Stomach (tissue), 9 donors: Measurements from ENCODE around the gene AKAP6. TPM values are rescaled to one million over a fixed set of nuclear protein-coding genes. Genes with fewer than 3 reads are reported as not detected.

Experiments
- DNase-seq, 2 donors: peaks; one replicate each; pipeline versions ENCODE4 v3.0.0 to v3.0.0-alpha.2; 2013 to 2019
- H3K27ac ChIP-seq, 5 donors: fragments of 200-600 bp in 4 of 5; sonication (generic) in 4 of 5; one replicate each; pipeline ENCODE4 v1.5.1; 2013 to 2019; ENCODE audit warnings: mild to moderate bottlenecking in 1 of 5, moderate library complexity in 1 of 5
- H3K27me3 ChIP-seq, 3 donors: fragments of 200-600 bp; sonication (generic); one replicate each; pipeline ENCODE4 v1.5.1; 2017 to 2019; ENCODE audit warnings: mixed run types in 1 of 3
- H3K36me3 ChIP-seq, 4 donors: fragments of 200-600 bp; sonication (generic); 1 replicate in 3 of 4; 2 replicates in 1 of 4; pipeline ENCODE4 v1.5.1; 2016 to 2019
- H3K4me1 ChIP-seq, 4 donors: fragments of 200-600 bp; sonication (generic); one replicate each; pipeline ENCODE4 v1.5.1; 2016 to 2019
- H3K4me3 ChIP-seq, 4 donors: fragments of 200-600 bp; sonication (generic) in 3 of 4; one replicate each; pipeline ENCODE4 v1.5.1; 2016 to 2019; ENCODE audit warnings: mild to moderate bottlenecking in 1 of 4
- H3K9me3 ChIP-seq, 4 donors: fragments of 200-600 bp; sonication (generic); one replicate each; pipeline ENCODE4 v1.5.1; 2016 to 2019
- EP300 ChIP-seq: sonication (generic); formaldehyde crosslinking; IDR thresholded peaks from one replicate; pipeline ENCODE4 v1.6.1; 2017; ENCODE audit warnings: antibody characterized with exemption
- POLR2A ChIP-seq, 4 donors: fragments of 450-650 bp; IDR thresholded peaks; one replicate each; pipeline ENCODE4 v1.6.1; 2016; ENCODE audit warnings: antibody characterized with exemption in 4 of 4, control low read depth in 2 of 4, mild to moderate bottlenecking in 1 of 4, moderate library complexity in 1 of 4
- POLR2AphosphoS5 ChIP-seq, 3 donors: sonication (generic); formaldehyde crosslinking; IDR thresholded peaks; one replicate each; pipeline ENCODE4 v1.6.1; 2016; ENCODE audit warnings: antibody characterized with exemption in 3 of 3
- WGBS, 5 donors: extraction: QIAGEN DNeasy Blood & Tissue Kit in 3 of 5; methylation state at CpG; one replicate each; pipeline versions ENCODE4 v1.1.5 to v1.1.7; 2013 to 2018; 5-methylcytosine and 5-hydroxymethylcytosine counted together
- intact Hi-C: fragments of 100-400 bp; cut with DNase I; formaldehyde crosslinking; loops from one replicate; pipeline ENCODE4 v1.15.1; 2023; ENCODE audit warnings: low total_unique reads
- polyA plus RNA-seq, 3 donors: library from polyadenylated mRNA; stranded (reverse); fragments of 200-250 nt; gene quantifications; one replicate each; pipeline ENCODE4 v1.2.3, GENCODE V29; 2013
- total RNA-seq, 5 donors: library from RNA; depleted of rRNA; stranded (reverse); fragments of >200 nt; gene quantifications; one replicate each; pipeline versions ENCODE4 v1.1.0 to v1.2.3, GENCODE V29; 2014 to 2016
- TF ChIP-seq, protein P1 (sequence below), 7 experiments: fragments of 450-650 bp in 4 of 7; fragments of 200-600 bp in 3 of 7; sonication (generic) in 3 of 7; IDR thresholded peaks; one replicate each; pipeline ENCODE4 v1.5.1; 2016 to 2019; ENCODE audit warnings: antibody characterized with exemption in 7 of 7, control low read depth in 2 of 7, mild to moderate bottlenecking in 1 of 7
- donor health status: healthy with polysubstance abuse.
- donor health status: Bipolar disorder and iron deficiency.
- donor health status: healthy.

The AKAP6 gene
- total and polyA plus RNA-seq, 8 donors = 0.15 to 132 (median 3.3) TPM

DNA sequence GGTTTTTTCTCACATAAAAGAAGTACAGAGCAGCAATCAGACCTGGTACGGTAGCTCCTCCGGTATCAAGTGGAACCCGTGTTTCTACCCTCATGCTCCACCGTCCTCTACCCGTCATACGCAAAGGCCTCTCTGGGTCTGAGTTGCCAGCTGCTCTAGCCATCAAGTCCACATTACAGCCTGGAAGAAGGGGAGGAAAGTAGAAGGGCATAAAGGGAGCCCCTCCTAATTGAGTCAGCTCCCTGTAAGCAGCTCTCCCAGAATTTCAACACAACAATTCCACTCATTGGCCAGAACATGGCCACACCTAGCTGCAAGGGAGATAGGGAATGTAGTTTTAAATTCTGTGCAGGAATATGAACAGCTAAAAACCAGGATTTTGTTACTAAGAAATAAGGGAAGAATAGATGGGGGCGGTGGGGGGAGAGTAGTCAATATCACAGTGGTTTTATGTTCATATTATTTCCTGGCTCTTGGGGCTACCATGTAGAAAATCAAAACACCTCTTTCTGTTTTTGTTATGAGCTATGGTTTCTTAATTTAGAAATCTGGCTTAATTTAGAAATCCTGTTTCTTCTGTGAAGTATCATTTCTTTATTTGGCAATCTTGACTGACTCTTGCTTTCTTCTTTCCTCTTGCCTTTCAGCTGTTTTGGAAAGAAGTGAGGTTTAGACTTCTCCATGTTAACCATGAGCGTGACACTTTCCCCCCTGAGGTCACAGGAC is 103.9 kb downstream of the AKAP6 start:
- Histone ChIP-seq H3K9me3 (no peaks in the 10 kb centered on the region), H3K36me3 (no peaks in the 10 kb centered on the region), H3K4me1 (peaks cover 0 to 19% (median 7%) of the 10 kb centered on the region in 4 donors), H3K27me3 (no peaks in the 10 kb centered on the region), H3K27ac (peak overlapping the region in 3 of 5 donors; percentile 20 to 69 (median 60)), H3K4me3 (peak overlapping the region in 3 of 4 donors; percentile 3 to 27 (median 5))
- no peak for DNase-seq
- TF ChIP-seq POLR2AphosphoS5 (IDR thresholded peaks at IDR 0.05) (peak in 1 of 3 donors; percentile 64), EP300 (no peak)
- intact Hi-C loops = no loop called here
- 82 to 92% (median 87%) methylated on average over 8 of the region's 8 CpGs for WGBS, 5 donors

DNA sequence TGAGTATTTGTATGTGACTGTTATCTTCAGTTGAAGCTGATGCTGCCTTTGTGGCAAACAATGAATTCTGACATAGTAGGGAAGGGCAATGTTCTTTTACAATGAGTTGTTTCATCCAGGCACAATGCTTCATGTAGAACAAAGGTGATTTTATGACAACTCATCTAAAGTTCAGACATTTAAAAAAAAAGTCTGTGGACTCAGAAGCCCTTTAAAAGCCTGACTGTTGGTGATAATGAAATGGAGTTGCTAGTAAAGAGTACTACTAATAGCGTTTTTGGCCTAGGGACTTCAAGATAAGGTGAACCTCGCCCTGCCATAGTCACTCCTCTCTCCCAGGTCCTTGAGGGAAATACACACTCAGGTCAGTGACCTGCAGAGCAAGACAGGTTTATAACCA is 105.1 kb downstream of the AKAP6 start:
- Histone ChIP-seq H3K36me3 (no peaks in the 10 kb centered on the region), H3K4me1 (peaks cover 0 to 15% (median 7%) of the 10 kb centered on the region in 4 donors), H3K27ac (peak overlapping the region in 2 of 5 donors; percentile 60 to 69), H3K27me3 (no peaks in the 10 kb centered on the region), H3K4me3 (peak overlapping the region in 2 of 4 donors; percentile 10 to 27), H3K9me3 (no peaks in the 10 kb centered on the region)
- whole genome bisulfite sequencing, 5 donors = 30 to 52% (median 37%) methylated on average over 2 of the region's 2 CpGs
- intact Hi-C loops = no loop called here
- no peak for DNase-seq
- no peak for TF ChIP-seq POLR2AphosphoS5 (IDR thresholded peaks at IDR 0.05)
- TF ChIP-seq, protein P1, sequence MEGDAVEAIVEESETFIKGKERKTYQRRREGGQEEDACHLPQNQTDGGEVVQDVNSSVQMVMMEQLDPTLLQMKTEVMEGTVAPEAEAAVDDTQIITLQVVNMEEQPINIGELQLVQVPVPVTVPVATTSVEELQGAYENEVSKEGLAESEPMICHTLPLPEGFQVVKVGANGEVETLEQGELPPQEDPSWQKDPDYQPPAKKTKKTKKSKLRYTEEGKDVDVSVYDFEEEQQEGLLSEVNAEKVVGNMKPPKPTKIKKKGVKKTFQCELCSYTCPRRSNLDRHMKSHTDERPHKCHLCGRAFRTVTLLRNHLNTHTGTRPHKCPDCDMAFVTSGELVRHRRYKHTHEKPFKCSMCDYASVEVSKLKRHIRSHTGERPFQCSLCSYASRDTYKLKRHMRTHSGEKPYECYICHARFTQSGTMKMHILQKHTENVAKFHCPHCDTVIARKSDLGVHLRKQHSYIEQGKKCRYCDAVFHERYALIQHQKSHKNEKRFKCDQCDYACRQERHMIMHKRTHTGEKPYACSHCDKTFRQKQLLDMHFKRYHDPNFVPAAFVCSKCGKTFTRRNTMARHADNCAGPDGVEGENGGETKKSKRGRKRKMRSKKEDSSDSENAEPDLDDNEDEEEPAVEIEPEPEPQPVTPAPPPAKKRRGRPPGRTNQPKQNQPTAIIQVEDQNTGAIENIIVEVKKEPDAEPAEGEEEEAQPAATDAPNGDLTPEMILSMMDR (IDR thresholded peaks at IDR 0.05) = no peak
- no peak for TF ChIP-seq EP300
- TF ChIP-seq POLR2A (IDR thresholded peaks at IDR 0.05) = no peak

DNA sequence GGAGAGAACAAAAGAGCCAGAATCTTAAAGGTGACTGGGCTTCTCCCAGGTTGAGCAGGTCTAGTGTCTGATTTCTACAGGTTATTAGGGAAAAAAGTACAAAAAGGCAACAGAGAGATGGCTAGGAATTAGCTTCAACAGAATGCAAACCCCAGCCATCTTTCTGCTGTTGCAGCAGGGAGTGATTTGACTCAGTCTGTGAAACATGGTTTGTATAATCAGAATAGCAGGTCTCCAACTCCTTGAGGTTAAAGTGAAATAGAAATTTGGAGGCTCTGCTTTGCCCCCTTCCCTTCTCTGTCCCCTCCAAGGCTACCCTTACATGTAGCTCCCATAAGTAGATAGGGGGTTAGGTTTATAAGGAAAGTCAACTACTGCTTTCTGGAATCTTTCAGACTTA is 105.8 kb downstream of the AKAP6 start:
- H3K4me1 ChIP-seq = peaks cover 0 to 15% (median 6%) of the 10 kb centered on the region in 4 donors
- intact Hi-C loops = no loop called here
- no peaks in the 10 kb centered on the region for H3K36me3 ChIP-seq
- H3K27ac ChIP-seq = peak overlapping the region in 2 of 5 donors; percentile 60 to 69
- no peak for TF ChIP-seq POLR2AphosphoS5 (IDR thresholded peaks at IDR 0.05)
- no peak for TF ChIP-seq EP300
- TF ChIP-seq, protein P1 (IDR thresholded peaks at IDR 0.05) = no peak
- no peak for TF ChIP-seq POLR2A (IDR thresholded peaks at IDR 0.05)
- no peaks in the 10 kb centered on the region for H3K9me3 ChIP-seq
- H3K4me3 ChIP-seq = peak overlapping the region in 1 of 4 donors; percentile 27
- no peak for DNase-seq
- H3K27me3 ChIP-seq = no peaks in the 10 kb centered on the region

- Histone ChIP-seq H3K4me1 (peaks cover 0 to 15% (median 6%) of the 10 kb centered on the region in 4 donors), H3K9me3 (no peaks in the 10 kb centered on the region), H3K27ac (no peak overlapping the region), H3K27me3 (no peaks in the 10 kb centered on the region), H3K36me3 (no peaks in the 10 kb centered on the region), H3K4me3 (no peak overlapping the region)
- TF ChIP-seq POLR2A (IDR thresholded peaks at IDR 0.05) (no peak), EP300 (no peak), POLR2AphosphoS5 (IDR thresholded peaks at IDR 0.05) (no peak)
- TF ChIP-seq, protein P1 (IDR thresholded peaks at IDR 0.05) = no peak
- intact Hi-C loops = no loop called here
- DNase-seq = no peak
- WGBS, 5 donors = 85 to 97% (median 92%) methylated on average over 2 of the region's 2 CpGs
These were observed 106.3 kb downstream of the AKAP6 start for GRCh38 chr14:32435411-32435810.

- TF ChIP-seq POLR2AphosphoS5 (IDR thresholded peaks at IDR 0.05) = no peak
- TF ChIP-seq EP300 = no peak
- TF ChIP-seq, protein P1 (IDR thresholded peaks at IDR 0.05) = no peak
- no peak for TF ChIP-seq POLR2A (IDR thresholded peaks at IDR 0.05)
- Histone ChIP-seq H3K36me3 (no peaks in the 10 kb centered on the region), H3K4me3 (no peak overlapping the region), H3K27me3 (no peaks in the 10 kb centered on the region), H3K9me3 (no peaks in the 10 kb centered on the region), H3K27ac (peak overlapping the region in 1 of 5 donors; percentile 70), H3K4me1 (peaks cover 0 to 15% (median 6%) of the 10 kb centered on the region in 4 donors)
- intact Hi-C loops = no loop called here
- WGBS, 5 donors = 70 to 90% (median 73%) methylated on average over 1 of the region's 1 CpG
- no peak for DNase-seq
These were observed 107.9 kb downstream of the AKAP6 start for GRCh38 chr14:32436993-32437392.
